Measurements from ENCODE around the gene RGS17.
"Not testable (repeated sequence)": the region's sequence is repeated elsewhere in the genome, so short reads cannot be mapped to it uniquely, and the experiment has no call there.

RGS17 gene

DNA sequence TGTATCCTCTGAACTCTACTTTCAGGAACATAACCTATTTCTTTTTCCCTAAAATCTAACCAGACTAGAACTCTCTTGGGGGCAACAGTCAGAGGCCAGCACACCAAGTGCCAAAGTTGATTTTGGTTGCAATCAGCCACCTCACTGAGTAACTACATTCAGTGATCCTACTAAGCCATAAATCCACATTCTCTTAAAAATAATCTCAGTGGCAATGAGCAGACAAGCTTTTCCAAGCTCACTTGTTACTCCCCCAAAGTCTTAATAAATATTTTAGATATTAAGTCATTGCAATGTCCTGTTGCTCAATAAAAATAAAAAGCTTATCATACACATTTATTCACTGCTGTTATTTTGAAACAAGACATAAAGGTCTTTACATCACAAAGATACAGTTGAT, 9.8 kb downstream of the RGS17 start:
- no peak for DNase-seq

DNA sequence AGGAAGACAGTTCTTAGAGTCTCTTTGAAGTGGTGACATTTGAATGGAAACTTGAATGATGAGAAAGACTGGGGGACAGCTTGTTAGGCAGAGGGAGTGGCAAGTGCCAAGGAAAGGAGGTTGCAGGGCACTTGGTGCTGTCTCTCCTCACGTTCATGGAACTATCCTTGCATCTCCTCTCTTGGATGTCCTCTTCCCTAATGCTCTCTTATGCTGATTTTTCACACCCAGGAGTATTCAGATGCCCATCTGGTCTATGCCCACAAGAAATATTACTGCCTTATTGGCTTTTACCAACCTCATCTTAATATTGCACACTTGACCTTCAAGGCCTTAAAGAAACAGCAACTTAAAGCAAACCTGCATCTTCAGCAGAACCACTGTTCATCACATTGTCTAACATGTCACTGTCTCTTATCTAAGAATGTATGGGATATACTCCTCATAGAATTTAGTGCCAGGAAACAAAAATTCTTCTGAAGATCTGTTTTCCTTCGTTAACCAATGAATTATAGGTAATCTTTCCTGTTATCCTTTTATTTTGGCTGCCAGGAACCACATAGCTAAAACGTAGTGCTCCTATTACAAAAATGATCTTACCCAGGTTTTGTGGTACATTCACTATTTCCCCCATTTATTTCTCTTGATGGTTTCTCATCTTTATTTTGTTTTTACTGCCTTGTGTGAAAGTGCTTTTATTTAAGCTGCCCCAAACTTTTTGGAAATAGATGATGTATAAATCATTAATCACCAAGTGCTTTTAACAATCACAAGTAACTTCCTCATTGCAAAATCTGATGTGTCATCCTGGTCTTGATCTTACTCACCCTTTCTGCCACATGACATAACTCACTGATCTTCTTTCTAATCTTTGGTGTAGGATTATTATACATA, 12.8 kb downstream of the RGS17 start:
- DNase-seq: peak; percentile 22

DNA sequence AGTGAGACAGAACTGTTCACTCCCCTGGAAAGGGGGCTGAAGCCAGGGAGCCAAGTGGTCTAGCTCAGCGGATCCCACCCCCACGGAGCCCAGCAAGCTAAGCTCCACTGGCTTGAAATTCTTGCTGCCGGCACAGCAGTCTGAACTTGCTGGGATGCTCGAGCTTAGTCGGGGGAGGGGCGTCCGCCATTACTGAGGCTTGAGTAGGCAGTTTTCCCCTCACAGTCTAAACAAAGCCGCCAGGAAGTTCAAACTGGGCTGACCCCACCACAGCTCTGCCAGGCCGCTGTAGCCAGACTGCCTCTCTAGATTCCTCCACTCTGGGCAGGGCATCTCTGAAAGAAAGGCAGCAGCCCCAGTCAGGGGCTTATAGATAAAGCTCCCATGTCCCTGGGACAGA, 20.0 kb downstream of the RGS17 start:
- DNase-seq: not testable (repeated sequence)

DNA sequence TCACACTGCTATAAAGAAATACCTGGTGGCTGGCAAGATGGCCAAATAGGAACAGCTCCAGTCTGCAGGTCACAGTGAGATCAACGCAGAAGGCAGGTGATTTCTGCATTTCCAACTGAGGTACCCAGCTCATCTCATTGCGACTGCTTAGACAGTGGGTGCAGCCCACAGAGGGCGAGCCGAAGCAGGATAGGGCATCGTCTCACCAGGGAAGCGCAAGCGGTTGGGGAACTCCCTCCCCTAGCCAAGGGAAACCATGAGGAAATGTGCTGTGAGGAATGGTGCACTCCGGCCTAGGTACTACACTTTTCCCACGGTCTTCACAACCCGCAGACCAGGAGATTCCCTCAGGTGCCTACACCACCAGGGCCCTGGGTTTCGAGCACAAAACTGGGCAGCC, 20.5 kb downstream of the RGS17 start:
- DNase-seq: not testable (repeated sequence)

DNA sequence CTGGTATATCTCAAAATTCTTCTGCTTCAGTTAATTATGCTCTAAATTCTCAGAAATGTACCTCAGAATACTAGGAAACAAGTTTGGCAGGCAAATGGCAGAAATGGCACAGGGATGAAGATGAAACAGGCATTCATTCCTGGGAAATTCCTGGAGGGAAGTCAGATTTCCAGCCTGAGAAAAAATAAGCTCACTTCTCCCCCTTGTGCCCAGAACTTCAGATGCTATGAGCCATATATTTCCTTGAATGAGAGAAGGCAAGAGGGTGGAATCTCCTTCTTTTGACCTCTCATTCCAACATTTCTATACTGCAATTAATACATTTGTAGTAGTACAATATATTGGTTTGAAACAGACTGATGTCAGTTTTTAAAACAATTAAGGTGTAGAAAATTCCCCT, 22.8 kb downstream of the RGS17 start:
- DNase-seq: no peak

DNA sequence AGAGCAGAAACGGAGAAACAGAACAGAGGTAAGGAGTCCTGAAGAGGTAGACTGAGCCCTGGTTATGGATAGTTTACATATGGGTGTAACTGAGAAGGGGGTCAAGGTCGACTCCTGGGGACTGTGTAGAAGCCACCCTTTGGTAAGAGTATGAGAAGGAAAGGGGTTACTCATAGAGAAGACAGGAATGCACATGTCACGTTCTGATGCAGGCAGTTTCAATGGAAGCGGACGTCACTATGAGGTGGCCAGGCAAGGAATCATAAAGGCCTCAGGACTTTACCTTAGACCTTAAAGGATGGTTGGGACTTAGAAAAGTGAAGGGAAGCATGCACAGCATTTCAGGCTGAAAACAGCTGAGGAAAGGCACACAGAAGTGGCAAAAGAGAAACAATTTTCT, 25.1 kb downstream of the RGS17 start:
- DNase-seq: no peak

DNA sequence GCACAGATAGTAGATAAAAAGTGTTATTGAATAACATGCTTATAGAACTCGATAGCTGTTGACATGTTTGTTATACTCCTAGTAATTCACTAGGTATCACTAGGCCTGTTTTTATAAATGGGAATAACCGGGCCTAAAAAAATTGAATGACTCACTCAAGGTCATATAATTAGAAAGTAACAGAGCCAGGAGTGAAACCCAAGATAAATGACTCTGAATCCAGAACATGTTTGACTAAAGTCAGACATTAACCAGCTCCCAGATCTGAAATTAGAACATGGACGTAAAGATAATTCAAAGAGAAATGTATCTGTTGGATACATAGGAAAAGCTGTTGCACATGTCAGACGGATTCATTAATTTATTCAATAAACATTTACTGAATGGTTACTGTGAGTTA, 26.9 kb downstream of the RGS17 start:
- no peak for DNase-seq

DNA sequence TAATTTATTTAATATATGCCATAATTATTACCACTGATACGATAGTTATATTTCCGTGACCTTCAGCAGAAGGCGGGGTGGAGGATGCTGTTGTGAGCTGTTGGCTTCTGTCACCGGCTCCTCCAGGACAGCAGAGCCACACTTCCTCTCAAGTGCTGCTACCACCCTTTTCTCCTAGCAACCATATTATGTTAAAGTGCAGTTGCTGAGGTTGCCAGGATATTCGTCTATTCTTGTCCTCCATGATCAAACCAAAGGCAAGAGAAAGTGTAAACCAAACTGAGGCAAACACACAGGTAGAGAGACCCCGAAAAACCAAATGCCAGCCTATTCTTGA, 27.8 kb downstream of the RGS17 start:
- DNase-seq: no peak

DNA sequence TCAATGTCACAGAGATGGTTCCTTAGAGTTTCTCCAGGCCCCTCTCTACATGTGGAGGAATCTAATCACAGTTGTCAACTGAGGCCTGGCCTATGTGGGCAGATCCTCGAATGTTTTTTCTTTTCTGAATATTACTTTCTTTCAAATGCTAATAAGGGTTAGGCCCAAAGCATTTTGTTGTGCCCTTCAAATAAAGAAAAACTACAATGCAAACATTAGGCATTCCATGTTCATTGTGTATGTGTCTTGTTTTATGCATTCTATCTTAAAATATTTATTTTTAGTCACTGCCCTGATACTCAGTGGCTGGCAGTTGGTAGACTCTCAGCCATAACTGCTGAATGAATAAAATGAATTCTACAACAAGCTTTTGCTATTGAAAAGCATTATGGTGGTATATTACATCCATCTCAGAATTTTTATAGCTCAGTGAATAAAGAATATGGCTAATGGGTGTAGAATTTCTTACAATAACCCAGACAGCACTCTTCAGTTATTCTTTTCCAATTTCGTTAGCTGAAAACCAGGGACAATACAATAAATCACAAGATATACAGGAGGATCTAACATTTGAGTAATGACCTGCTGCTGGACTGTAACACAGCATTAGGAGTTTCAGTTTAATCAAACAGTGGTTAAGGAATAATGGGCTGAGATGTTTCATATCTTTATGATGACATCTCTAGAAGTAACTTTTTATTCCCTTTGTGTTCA, 28.3 kb downstream of the RGS17 start:
- no peak for DNase-seq

DNA sequence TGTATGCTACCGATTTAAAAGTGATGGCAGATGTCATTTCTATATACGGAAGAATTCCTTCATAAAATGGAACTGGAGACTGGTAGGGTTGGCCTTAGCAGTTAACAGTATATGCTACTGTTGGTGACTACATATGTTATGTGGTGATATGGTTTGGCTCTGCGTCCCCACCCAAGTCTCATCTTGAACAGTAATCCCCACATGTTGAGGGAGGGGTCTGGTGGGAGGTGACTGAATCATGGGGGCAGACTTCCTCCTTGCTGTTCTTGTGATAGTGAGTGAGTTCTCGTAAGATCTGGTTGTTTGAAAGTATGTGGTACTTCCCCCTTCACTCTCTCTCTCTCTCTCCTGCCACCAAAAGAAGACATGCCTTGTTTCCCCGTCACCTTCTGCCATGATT, 29.6 kb downstream of the RGS17 start:
- peak; percentile 58 for DNase-seq

DNA sequence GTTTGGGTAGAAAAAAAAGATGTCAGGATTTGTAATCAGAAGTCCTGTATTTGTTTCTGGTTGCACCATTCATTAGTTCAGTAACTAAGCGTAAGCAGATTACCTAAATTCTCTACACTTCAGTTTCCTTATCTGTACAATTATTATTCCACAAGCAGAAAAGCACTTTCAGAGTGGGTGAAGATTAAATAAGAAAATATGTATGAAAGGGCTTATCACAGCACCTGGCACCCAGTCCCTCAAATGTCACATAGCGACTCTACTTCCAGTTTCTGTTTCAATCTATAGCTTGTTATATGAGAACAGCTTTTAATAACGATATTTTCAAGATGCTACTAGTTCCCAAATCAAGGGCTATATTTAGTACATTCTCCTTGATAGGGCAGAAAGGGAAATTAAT, 31.4 kb downstream of the RGS17 start:
- DNase-seq: no peak

DNA sequence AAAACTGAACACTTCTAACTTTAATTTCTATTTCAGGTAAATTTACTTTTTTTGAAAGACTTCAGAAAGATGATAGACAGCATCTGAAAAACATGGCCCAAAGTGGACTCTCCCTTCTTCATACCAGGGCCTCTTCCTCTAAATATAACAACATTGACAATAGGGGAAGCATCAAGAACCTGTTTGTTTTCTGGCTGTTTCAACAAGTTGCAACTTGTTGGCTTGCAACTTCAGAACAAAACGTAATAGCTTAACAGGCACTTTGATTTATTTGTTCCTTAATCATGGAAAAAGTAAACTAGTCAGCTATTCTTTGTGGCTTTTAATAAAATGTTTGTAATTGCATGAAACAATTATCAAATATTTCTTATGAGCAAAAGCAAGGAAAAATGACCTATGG, 34.3 kb downstream of the RGS17 start:
- DNase-seq: no peak

DNA sequence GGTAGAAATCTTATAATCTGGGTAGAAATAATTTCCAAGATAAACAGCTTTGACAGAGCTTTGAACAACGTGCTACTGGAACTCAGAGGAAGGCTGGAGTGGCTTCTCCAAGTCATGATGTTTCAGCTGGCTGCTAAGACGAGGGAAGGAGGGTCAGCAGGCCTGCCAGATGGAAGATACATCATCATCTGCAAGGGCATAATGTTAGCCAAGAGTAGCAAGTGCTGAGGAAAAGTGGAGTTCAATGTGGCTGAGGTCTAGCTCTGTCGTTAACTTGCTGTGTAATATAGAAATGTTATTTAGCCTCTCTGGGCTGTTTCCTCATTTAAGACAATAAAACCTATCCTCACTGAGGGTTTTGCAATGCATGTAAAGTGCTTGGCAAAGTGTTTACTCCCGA, 35.1 kb downstream of the RGS17 start:
- DNase-seq: no peak

DNA sequence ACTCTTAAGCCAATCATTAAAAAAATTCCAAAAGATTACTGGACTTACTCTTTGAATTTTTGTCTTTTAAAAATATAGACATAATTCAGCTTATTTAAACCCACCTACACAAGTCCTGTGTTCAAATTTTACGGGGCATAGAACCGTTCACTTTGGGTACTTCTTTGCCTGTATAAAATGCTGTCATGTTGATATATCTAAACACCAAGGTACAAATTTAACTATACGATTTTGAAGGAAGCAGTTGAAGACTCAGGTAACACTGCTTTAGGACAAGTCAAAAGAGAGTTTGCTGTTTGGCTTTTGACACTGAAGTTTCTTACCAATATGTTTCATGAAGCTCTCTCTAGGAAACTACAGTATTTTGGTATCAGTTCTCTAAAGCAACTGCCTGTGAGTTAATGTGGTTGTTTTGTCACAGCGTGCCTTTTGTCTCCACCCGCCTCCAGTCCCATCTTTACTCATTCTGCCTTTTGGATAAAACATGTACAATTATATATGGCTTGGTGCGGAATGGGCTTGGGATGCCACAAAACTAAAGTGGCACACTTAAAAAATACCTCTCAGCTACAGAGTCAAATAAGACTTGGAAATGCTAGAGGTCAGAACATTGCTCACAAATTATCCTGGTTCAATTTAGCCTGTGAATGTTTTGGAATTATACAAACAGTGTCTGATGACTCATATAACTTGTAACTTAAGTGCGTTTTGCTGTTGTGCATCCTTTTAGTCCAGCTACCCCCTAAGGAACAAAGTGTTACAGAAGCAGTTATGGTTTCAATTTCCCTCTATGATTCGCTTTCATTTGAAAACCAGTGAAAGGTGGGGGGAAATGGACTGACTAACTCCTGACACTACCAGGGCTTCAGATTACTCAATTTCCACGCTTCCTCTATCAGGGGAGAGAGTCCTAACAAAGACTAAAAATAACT, 38.7 kb downstream of the RGS17 start:
- no peak for DNase-seq

DNA sequence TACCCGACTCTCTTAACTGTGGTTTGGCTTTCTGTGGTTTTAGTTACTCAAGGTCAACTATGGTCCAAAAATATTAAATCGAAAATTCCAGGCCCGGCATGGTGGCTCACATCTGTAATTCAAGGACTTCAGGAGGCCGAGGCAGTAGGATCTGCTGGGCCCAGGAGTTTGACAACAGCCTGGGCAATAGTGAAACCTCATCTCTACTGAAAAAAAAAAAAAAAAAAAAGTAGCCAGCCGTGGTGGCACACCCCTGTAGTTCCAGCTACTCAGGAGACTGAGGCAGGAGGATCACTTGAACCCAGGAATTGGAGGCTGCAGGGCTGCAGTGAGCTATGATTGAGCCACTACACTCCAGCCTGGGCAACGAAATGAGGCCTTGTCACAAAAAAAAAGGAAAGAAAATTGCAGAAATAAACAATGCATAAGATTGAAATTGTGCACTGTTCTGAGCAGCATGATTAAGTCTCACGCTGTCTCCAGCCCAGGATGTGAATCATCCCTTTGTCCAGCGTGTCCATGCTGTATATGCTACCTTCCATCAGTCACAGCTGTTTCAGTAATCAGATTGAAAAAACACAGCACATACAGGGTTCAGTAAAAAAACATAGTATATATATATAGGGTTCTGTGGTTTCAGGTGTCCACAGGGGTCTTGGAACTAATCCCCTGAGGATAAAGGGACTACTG, 40.7 kb downstream of the RGS17 start:
- no peak for DNase-seq

DNA sequence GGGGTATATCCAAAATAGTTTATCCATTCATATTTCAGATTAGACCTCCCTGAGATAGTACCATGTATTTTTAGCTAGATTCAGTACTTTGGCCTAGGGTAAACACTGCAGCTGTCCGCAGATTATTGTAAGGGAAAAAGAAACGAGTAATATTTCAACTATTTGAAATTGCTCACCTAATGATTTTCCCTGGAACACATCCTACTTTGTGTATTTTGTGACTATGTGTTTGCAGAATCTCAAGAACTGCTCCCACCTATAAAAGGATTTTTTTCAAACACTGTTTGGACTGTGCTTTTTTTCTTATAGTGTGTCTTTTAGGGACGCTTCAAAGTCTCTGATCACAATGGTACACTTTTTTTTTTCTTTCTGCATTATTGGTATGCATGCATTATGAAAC, 42.3 kb downstream of the RGS17 start:
- DNase-seq: no peak

DNA sequence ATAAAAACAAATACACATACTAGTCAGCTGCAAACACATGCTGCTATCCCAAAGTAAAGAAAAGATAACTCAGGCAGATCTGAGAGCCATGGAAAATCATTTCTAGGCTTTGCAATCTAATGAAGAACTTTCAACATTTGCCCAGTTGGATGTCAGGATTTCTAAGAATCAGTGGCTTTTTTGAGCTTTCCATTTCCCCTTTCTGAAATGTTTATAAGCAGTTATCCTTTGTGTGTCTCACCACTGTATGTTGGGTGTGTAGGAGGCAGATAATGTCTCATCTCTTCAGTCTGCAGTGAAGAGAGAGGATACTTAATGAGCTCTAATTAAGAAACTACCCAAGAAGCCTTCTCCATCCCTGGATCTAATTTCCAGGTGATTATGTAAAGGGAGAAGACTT, 43.6 kb downstream of the RGS17 start:
- no peak for DNase-seq

DNA sequence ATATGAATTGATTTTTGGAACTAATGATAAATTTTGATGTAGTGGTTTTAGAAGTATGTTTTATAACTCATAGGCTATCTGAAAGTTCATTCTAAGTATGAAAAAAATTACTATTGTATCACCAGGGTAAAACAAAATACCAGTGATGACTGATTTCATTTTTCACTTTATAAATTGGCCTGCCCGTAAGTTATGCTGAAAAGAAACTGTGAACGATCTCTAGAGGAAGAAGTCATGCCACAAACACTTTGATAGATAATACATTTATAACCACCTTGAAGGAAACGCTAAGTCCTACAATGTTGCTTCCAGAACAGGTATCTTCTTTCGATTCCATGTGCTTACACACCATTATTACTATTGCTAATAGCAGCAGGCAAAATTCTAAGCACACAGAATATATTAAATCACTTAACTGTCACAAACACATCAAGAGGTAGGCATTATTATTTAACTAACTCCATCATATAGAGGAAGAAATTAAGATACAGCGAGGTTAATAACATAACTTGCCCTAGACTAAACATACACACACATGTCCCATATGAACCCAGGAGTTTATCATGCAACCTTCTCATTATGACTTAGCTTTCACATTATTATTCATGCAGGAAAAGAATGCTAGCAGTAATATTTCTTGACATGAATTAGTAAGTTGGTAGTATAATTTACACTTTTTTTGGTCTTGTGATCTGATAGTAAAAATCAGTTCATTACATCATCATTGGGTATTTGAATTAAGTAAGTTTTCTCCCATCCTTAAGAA, 44.7 kb downstream of the RGS17 start:
- DNase-seq: no peak

DNA sequence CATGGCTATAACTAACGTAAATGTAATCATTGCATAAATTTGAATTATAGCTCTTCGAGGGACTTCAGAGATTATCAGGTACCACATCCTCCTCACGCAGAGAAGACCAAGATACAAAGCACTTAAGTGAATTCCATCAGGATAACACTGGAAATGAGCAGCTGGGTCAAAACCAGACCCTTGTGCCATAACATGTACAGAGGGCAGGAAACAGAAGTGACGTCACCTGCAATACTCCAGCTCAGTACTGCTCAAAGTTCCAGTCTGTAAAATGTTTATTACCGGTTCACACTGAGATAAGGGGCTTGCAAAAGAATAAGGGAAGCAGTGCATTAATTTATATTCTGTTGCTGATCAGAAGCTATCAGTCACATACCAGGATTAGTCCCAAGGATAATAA, 45.8 kb downstream of the RGS17 start:
- no peak for DNase-seq

DNA sequence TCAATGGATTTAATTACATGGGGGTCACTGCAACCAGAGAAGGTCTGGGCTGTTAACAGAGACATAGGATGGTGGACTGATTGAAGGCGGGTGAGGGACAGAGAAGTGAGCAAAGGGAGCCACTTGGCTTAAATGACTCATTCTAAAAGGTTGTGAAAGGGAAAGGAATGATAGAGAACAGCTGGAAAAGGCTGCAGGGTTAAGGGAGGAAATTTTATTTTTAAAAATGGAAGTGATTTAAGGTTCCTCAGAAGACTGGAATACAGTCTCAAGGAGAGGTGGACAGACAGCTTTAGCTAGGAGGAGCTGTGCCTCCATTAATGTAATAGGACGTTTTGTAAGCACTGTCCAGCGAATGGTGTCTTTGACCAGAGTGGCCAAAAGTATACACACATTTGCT, 46.7 kb downstream of the RGS17 start:
- DNase-seq: no peak

DNA sequence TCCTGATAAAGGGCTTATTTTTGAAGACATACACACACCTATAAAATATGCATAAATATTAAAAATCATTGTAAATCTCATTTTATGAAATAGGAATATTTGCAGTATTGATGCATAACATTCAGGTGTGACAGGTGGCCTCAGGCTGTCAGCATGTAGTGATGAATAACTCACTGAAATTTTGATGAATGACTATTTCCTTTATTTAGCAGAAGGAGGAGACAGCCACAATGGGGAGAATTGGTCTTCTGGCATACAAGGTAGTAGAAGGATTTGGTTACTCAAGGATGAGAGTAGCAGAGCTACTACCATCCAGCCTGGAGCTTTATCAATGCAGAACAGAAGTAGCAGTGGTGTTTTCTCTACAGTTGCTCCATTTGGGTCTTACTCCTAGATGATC, 47.2 kb downstream of the RGS17 start:
- DNase-seq: no peak

DNA sequence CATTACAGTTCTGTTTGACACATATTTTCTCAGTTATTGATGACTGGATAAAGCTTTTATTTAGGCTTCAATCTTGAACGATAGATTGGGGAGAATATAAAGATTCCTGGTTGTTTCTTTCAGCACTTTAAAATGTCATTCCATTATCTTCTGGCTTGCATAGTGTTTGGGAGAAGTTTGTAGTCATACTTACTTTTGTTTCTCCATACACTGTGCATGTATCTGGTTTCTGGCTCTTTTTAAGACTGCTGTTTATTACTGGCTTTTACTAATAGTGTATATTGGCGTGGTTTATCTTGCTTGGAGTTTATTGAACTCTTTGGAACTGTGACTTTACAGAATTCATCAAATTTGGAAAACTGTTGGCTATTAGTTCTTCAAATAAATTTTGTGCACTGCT, 49.2 kb downstream of the RGS17 start:
- no peak for DNase-seq

All from hematopoietic multipotent progenitor cell treated with erythropoietin and hydrocortisone succinate and interleukin-3 and kit ligand, for 8 days (in vitro differentiated cells).